ENCODE data around the gene CAV1. TPM values are rescaled to one million over a fixed set of nuclear protein-coding genes. Genes with fewer than 3 reads are reported as not detected.

CAV1 gene
- total and polyA plus RNA-seq, 2 of the 13 experiments (the other 11 are each of a cell fraction or from before 2014, with no cell fraction given) = 0.40 TPM; not detected in 1

- POLR2A ChIA-PET = no interaction called here
- CTCF ChIA-PET (ENCODE audit: low intra/inter-chr PET ratio, low total read pairs) = no interaction called here
- H2AFZ ChIP-seq (ENCODE audit: low read length) = no peak overlapping the region
Measured at GRCh38 chr7:116577320-116577871, 52.6 kb downstream of the CAV1 start.

More at GRCh38 chr7:116577320-116577871, 52.6 kb downstream of the CAV1 start:
- in situ Hi-C loops (cut with HindIII; ENCODE audit: extremely low pct_ligation_motif_present, low pct_unique_long_range_greater_than_20kb) = no loop called here
- Histone ChIP-seq H4K20me1 (ENCODE audit: insufficient read depth, low read length) (no peaks in the 10 kb centered on the region), H3K27me3 (ENCODE audit: control insufficient read depth in 1 of 2, insufficient read depth in 2 of 2, low read length in 2 of 2) (0 out of 5 replicates have a peak, but pooled peaks cover 0 to under 1% of the 10 kb centered on the region in 2 experiments), H3K4me1 (ENCODE audit: insufficient read depth, low read length) (no peaks in the 10 kb centered on the region), H3K27ac (ENCODE audit: extremely low read length, insufficient read depth, low read length) (no peak overlapping the region), H3K9me3 (ENCODE audit: low read length) (no peaks in the 10 kb centered on the region), H3K4me3 (replicated peaks in 1 of 3; ENCODE audit: insufficient read depth in 1 of 3, low read depth in 2 of 3, low read length in 3 of 3) (no peak overlapping the region), H3K79me2 (ENCODE audit: insufficient read depth, low read length) (no peaks in the 10 kb centered on the region), H3K9ac (ENCODE audit: insufficient read depth, low read depth, low read length) (no peak overlapping the region), H3K36me3 (replicated peaks in 1 of 2; ENCODE audit: control insufficient read depth in 1 of 2, insufficient read depth in 2 of 2, low read length in 2 of 2) (no peaks in the 10 kb centered on the region), H3K4me2 (ENCODE audit: low read depth, low read length) (no peak overlapping the region)
- 23% methylated on average over 6 of the region's 6 CpGs for WGBS (ENCODE audit: low lambda C conversion rate)
- no peak for DNase-seq (ENCODE audit: low spot score)
- intact Hi-C loops (cut with micrococcal nuclease; ENCODE audit: unreplicated experiment) = no loop called here
- ATAC-seq = no peak
- TF ChIP-seq RORA (CRISPR knock-in tag; IDR thresholded peaks at IDR 0.05) (no peak), ZNF44 (CRISPR knock-in tag; IDR thresholded peaks at IDR 0.05) (no peak), MTERF4 (CRISPR knock-in tag; IDR thresholded peaks at IDR 0.05) (no peak), MLLT10 (CRISPR knock-in tag; IDR thresholded peaks at IDR 0.05) (no peak), ZNF850 (CRISPR knock-in tag; conservative IDR thresholded peaks at IDR 0.05) (no peak), FOXM1 (CRISPR knock-in tag; IDR thresholded peaks at IDR 0.05) (no peak), ISX (CRISPR knock-in tag; conservative IDR thresholded peaks at IDR 0.05) (no peak), ZNF441 (CRISPR knock-in tag; IDR thresholded peaks at IDR 0.05; ENCODE audit: borderline replicate concordance) (no peak), ARID2 (CRISPR knock-in tag; IDR thresholded peaks at IDR 0.05; ENCODE audit: borderline replicate concordance) (no peak), ZBTB33 (CRISPR knock-in tag; IDR thresholded peaks at IDR 0.05) (no peak), SMYD3 (CRISPR knock-in tag; IDR thresholded peaks at IDR 0.05) (no peak), STAT5B (CRISPR knock-in tag; IDR thresholded peaks at IDR 0.05) (no peak), MZF1 (CRISPR knock-in tag; IDR thresholded peaks at IDR 0.05; ENCODE audit: borderline replicate concordance) (no peak), ZNF253 (CRISPR knock-in tag; IDR thresholded peaks at IDR 0.05; ENCODE audit: borderline replicate concordance) (no peak)
- TF ChIP-seq, protein P1, sequence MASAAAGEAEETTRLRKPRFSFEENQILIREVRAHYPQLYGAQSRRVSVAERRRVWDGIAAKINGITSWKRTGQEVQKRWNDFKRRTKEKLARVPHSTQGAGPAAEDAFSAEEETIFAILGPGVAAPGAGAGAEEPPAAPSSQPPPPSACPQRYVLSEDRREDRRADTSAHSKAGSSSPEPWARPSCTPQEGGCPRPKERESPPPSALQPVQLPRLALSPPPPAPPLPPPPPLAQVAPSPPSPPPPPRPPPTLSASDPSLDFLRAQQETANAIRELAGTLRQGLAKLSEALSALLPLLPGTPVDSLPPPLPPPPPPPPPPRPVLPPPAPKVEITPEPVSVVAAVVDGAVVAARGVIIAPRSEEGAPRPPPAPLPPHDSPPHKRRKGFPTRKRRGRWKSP (CRISPR knock-in tag; IDR thresholded peaks at IDR 0.05) = no peak
- FAIRE-seq = no peak
- BruUV-seq (replicated peaks) = no TSS peak

All from HepG2 (cell line).